IPS-18c (cell line): Measurements from ENCODE around the gene ANKRD44.

Experiments
- H3K4me3 ChIP-seq: 2 replicates; pipeline ENCODE4 v1.7.0; 2013; ENCODE audit warnings: low read depth, mild to moderate bottlenecking, low read length, moderate library complexity; ENCODE audit not compliant: insufficient read depth
- H3K9me3 ChIP-seq: one replicate; pipeline ENCODE4 v1.6.1; 2013; ENCODE audit warnings: mild to moderate bottlenecking, low read length, moderate library complexity; ENCODE audit not compliant: control insufficient read depth, insufficient read depth

The ANKRD44 gene

DNA sequence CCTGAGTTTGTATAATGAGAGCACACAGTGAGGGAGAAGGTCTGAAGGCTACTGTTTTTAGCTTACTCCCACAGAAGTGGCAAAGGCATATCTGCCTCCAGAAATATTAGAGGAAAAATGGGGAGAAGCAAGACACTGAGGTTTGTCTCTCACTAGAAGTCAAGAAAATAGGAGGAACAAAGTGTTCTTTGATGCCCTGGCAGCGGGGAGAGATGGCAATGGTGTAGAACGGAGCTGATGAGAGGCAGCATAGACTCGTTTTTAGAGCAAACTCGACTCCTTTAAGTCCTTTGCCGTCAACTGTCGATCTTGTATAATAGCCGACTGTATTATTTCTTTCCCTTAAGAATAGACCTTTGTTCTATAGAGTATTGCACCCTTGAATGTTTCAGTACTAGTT, 73.8 kb downstream of the ANKRD44 start:
- Histone ChIP-seq H3K9me3 (no peaks in the 10 kb centered on the region), H3K4me3 (no peak overlapping the region)

DNA sequence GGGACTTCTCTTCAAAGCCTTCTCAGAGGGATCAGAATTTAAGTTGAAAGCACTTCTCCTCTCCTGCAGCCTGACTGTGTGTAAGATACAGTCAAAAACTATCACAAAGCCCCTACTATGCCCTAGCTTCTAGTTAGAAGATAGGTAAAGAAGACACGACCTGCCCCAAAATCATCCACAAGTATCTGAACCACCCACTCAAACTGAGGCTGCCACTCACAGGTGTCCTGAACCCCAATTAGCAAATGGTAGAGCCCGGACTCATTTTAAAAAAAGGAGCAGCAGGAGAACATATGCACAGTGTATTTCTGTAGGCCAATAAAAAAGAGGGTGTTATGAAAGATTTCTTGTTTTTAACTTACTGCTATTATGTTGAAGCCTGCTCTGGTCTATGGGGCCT, 74.4 kb downstream of the ANKRD44 start:
- Histone ChIP-seq H3K9me3 (no peaks in the 10 kb centered on the region), H3K4me3 (no peak overlapping the region)

DNA sequence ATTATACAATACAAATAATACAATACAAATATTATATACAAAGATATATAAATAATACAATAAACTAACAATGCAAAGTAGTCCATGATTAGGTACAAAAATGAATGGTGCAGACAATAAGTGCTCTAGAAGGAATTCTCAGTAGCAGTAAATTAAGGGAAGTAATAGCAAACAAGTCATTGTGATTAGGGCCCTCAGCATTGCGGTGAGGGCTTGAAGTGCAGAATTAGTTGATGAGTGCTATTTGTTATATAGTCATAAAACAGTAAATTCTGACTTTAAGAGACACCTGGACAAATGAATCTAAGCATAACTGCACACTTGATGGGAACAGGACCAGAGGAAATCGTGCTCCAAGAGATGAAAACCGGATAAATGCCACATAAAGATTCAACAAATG, 74.9 kb downstream of the ANKRD44 start:
- Histone ChIP-seq H3K9me3 (no peaks in the 10 kb centered on the region), H3K4me3 (no peak overlapping the region)

DNA sequence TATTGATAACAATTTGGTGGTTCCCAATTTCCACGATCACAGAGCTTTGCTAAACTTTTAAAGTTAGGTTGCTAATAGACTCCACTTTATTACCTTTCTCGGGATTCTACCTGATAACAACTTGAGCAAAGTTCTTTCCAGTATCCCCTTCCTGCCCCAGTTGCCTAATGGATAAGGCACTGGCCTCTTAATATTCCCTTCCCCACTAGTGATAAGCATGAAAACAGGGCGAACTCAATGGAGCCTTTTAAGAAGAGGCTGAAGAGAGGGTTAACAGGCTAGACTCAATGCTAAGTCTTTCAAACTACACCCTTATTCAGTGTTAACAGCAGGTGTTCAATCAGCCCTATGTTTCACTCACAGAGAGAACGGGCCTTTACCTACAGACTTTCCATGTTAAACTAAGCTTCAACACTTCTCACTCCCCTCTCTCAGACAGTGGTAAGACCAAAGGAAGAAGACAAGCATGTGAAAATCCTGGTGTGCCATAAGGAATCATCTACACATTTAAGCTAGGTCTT, 75.8 kb downstream of the ANKRD44 start:
- no peaks in the 10 kb centered on the region for H3K9me3 ChIP-seq
- no peak overlapping the region for H3K4me3 ChIP-seq

DNA sequence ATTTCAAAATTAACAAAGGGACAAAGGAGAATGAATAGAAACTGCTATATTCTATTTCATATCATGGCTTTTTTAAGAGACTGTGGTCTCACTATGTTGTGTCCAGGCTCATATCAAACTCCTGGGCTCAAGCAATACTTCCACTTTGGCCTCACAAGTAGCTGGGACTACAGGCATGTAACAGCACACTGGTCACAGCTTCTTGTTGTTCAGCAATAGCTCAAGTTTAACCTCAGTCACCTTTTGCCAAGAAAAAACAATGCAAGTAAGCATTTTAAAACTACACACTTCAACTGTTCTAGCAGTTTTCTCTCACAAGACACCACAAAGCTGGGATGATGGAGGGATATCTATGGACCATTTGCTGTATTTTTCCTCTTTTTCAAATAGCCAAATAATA, 77.1 kb downstream of the ANKRD44 start:
- Histone ChIP-seq H3K4me3 (no peak overlapping the region), H3K9me3 (no peaks in the 10 kb centered on the region)

DNA sequence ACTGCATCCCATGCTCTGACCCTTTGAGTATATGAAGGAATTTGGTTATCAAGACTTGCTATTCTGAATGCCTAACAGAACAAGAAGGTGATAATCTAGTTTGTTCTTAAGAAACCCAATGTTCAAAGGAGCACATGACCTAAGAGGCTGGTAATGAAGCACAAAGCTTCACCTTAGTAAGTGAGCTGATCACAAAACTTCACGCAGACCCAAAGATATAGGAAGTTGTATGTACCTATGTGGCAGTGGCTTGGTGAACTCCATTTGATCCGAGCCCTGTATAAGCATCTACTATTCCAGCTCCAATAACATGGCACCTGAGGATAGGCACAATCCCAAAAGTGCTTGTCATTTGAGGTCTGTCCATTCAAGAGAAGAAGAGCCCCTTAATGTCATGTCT, 78.6 kb downstream of the ANKRD44 start:
- H3K9me3 ChIP-seq = no peaks in the 10 kb centered on the region
- H3K4me3 ChIP-seq = no peak overlapping the region

DNA sequence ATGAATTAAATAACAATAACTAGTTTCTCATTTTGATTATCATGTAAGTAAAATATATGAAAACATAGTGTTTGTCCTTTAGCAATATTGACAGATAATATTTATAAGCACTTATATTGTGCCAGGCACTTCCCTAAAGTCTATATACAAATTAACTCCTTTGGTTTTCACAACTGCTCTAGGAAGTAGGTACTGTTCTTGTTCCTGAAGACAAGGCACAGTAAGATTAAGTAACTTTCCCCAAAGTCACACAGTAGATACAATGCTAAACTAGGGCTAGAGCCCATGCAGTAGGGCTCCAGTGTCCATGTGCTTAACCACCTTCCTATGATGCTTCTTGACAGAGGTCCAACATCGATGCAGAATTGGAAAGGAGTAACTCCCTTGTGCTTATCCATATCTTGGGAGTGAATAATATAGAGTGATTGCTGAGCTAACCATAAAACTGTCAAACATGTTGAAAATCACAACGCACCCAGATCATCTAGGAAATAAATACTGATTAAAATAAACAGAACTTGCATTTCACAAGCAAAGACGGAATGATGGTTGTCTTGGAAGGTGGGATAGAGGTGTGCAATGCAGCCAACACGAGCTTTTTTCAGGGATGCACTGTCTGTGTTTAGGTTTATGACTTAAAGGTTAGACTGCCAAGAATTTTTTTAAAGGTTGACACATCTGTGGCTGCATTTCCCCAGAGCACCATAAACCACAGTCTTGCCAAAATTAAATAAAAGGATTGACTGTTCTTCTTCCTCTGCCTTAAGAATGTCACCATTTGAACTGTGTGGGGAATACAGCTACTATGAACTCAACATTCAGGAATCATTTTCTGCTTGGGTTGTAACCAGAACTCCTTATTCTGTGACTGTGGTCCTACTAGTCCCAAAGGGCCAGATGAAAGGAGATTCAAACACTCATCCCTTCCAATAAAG, 80.8 kb downstream of the ANKRD44 start:
- Histone ChIP-seq H3K9me3 (no peaks in the 10 kb centered on the region), H3K4me3 (no peak overlapping the region)

DNA sequence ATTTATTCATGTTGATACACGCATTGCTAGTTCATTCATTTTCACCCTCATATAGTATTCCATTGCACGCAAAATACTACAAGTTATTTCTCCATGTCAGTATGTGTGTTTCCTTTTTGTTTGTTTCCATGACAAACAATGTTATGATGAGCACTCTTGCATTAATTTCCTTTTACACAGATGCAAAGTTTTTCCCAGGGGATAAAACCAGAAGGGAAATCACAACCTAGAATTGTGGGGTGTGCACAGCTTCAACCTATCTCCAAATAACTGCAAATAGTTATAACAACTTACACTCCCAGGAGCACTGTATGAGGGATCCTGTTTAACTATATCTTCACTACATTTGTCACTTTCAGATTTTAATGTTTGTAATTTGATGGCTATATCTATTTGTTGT, 87.1 kb downstream of the ANKRD44 start:
- H3K9me3 ChIP-seq = no peaks in the 10 kb centered on the region
- H3K4me3 ChIP-seq = no peak overlapping the region

DNA sequence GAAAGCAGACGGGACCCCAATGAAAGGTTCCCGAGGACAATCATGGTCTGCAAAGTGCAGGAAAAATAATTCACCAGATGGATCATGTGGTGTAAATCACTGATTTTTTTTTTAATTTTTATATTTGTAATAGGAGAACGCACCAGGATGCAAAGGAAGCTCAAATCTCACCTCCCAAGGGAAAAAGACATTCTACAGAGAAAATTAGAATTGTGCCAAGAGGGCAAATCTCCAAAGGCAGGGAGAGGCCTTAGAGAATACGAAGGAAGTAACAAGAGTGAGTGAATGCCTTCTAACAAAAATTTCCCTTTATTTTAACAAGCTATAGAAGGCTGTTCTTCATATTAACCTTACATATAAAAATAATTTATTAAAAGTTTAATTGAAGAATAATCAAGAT, 90.9 kb downstream of the ANKRD44 start:
- H3K9me3 ChIP-seq = no peaks in the 10 kb centered on the region

DNA sequence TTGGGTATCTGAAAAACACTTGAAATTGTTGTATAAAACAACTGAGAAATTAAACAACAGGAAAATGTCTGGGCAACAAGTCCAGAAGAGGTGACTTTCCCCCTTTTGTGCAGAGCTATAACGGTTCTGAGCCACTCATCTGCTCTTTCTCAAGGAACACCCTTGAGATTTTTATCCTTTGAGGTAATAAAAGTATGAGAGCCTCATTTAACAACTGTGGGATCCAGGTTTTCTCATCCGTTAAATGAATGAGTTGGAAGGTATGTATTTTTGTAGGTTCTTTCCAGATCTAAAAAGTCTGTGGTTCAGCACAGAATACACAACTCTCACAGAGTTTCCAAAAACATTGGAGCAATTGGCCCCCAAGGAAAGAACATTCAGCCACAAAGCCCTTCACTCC, 93.0 kb downstream of the ANKRD44 start:
- Histone ChIP-seq H3K9me3 (no peaks in the 10 kb centered on the region), H3K4me3 (no peak overlapping the region)

More for the DNA sequence above, 90.9 kb downstream of the ANKRD44 start:
- no peak overlapping the region for H3K4me3 ChIP-seq

DNA sequence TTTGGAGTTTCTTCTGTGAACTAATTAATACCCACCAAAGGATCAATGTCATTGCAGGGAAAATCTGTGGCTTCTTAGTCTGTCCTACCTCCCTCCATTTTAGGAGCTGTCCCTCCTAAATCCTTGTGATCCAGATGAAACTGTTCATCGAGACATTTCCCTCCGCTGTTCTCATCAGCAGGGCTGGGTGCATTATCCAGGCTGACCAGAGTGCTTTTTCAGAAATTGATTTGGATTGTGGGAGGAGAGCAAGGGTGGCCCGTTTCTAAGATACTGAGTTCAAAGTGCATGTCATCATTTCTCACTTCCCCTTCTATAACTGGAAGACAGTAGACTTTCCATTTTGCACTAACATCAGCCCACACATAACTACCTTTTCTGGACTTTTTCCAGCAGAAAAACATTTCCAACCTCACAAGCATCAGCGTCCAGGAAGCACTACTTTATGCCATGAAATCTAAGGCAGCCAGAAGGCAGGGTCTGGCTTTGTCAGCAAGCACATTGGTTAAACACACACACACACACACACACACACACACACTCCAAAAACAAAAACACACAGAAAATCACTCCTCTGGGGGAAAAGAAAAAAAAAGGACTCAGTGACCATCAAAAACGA, 94.1 kb downstream of the ANKRD44 start:
- H3K4me3 ChIP-seq = no peak overlapping the region

DNA sequence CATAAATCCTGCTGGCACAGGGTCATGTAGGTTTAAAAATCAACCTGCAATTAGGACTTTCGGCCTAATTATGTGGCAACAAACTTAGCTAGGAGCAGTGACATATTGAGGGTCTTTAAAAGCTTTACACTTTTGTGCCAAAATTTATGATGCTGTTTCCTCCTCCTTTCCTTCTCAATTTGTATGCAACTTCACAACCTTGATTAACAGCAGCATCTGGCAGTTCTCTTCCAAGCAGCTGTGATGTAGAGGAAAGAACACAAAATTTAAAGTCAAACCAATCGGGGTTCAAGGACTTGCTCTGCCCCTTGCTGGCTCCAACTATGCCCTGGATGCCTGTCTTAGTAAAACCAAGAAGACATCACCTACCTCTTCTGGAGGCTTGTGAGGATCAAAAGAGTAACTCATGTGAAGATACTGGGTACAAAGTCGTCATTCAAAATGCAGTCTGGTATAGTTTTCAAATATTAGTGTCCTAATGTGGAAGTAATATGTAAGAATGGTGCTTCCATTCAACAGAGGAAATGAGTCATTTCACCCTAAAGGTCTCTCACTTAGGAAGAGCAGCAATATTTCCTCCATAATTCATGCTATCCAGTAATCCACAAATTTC, 94.7 kb downstream of the ANKRD44 start:
- Histone ChIP-seq H3K9me3 (no peaks in the 10 kb centered on the region), H3K4me3 (no peak overlapping the region)

More for the DNA sequence above, 94.1 kb downstream of the ANKRD44 start:
- H3K9me3 ChIP-seq = no peaks in the 10 kb centered on the region

DNA sequence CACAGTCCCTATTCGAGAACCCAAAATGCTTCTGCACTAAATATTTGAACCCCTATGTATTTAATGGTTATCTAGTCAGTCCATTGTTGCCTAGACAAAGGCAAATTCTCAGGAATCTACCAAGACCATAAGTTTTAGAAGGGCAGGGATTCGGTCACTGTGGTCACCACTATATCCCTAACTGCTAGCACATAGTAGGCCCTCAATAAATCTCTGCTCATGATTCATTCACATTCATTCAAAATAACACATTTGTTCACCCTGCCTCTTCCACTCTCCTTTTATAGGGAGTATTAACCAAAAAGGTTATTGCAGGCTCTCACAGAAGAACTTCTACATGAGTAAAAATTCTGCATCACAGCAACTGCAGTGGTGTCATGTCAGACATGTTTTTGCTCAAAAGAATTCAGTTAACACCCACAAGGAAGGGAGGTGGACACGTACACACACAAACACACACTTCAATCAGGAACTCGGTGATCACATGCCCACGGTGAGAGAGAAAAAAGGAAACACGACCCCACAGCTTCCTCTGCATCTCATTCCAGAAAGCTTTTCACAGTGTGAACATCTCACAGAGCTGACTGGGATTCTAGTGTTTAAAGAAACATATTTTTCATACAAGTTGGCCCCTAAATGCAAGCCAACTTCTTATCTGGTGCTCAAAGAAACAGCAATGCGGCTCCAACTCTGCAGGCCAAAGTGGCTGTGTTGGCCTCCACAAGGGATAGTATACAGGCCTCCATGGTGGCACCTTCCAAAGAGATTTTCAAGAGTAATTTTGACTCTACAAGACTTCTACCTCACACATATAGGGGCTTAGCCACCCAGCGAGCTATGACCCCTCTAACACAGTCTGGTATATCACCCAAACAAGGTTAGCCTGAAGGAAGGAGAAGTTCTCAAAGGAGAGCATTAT, 98.0 kb downstream of the ANKRD44 start:
- Histone ChIP-seq H3K9me3 (no peaks in the 10 kb centered on the region), H3K4me3 (no peak overlapping the region)

DNA sequence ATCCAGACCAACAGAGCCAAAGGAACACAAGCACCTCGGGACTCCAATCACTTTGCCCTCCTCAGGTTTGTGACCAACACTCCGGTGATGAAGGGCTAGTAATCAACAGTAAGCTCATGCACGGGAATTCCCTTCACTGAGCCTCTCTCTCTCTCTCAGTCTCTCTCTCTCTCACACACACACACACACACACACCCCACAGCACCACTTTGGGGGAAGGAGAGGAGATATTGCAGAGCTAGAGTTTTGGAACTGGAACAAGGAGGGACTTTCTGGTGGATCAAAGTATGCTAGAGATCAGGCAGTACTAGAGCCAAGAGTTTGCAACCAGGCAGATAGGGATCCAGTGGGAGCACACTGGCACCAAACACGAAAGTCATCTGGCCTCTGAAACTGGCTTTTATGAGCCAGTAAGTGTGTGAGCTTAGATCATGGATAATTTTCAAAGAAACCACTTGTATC, 98.7 kb downstream of the ANKRD44 start:
- Histone ChIP-seq H3K9me3 (no peaks in the 10 kb centered on the region), H3K4me3 (no peak overlapping the region)

DNA sequence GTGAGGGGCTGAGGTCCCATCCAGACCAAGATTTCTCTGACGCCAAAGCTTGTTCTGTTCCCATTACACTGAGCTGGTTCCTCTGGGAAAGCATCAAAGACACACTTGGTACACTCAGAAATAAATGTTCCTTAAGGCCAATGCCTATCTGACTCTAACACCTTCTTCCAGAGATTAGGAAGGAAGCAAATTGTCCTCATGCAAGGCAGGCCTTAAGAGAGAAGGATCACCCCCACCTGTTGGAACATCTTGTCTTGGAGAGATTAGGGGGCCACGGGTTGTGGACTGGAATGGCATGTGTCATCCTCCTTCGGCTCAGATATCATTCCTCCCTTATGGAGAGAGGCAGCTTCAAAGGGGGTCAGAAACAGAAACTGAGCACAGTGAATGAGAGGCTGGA, 100.2 kb downstream of the ANKRD44 start:
- H3K4me3 ChIP-seq = no peak overlapping the region
- no peaks in the 10 kb centered on the region for H3K9me3 ChIP-seq

DNA sequence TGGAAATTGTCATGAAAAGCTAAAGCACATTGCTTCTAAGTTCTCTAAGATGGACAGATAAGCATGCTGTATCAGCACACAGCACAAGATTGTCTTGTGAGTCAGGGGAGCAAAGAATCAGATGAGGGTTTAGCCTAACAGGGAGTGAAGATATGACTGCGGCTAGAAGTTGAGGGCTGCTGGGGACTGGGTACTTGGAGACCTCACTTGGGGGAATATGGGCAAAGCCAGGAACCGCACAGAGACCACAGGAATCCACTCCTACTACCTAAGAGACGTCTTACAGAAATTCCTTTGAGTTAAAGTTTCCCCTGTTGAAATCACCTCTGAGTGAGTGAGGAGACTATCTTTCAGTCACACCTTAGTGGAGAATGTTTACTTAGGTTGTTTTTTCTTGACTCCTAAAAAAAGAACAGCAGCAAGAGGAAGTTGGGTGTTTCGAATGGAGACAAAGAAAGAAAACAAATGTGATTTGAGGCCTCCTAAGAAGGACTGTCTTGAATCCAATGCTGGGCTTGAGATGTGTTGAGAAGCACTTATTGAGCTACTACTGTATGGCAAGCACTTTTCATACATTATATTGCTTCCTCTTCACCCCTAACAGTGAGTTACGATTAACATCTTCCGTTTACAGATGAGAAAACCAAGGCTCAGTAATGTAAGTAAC, 100.7 kb downstream of the ANKRD44 start:
- Histone ChIP-seq H3K4me3 (no peak overlapping the region), H3K9me3 (no peaks in the 10 kb centered on the region)
